Breast epithelium (tissue), 3 donors: Measurements from ENCODE around the gene THADA.

Experiments used
- POLR2A ChIP-seq: fragments of 450-650 bp; IDR thresholded peaks from one replicate; pipeline ENCODE4 v1.6.1; 2016; ENCODE audit warnings: antibody characterized with exemption, mild to moderate bottlenecking, moderate library complexity
- POLR2AphosphoS5 ChIP-seq, 3 donors: sonication (generic); formaldehyde crosslinking; IDR thresholded peaks; one replicate each; pipeline ENCODE4 v1.6.1; 2017; ENCODE audit warnings: antibody characterized with exemption in 3 of 3
- TF ChIP-seq, protein P1 (sequence below), 3 donors: fragments of 450-650 bp; IDR thresholded peaks; one replicate each; pipeline ENCODE4 v1.5.1; 2016 to 2017; ENCODE audit warnings: antibody characterized with exemption in 3 of 3, mild to moderate bottlenecking in 3 of 3, moderate library complexity in 3 of 3

DNA sequence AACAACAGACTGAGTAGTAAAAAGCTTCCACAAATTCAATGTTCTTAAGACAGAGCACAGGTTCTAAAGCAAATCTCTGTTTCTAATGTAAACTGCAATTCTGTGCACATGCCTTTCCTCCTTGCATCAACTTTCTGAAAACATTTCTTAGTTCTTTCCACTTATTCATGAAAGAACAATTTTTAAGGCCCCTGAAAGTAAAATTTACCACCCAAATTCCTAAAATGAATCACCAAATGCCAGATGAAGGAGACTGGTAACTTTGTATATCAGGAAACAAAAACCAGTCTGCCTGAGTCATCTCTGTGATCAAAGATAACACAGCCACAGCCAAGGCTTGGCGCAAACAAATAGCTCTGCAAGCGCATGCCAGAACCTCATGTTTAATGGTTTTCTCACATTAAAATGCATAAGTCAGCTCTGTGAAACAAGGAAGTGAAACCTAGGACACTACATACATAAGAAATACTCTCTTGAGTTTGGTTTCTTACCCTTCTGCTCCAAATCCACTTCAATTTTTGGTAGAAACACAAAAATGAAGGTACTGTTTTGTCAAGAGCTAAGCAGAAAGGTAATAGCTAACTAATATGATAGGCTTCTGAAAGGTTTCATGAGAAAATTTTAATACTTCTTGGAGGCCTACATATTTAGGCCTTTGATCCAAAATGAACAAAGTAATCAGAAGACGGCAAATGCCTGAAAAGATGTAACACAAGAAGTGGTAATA, 169.4 kb downstream of the THADA start:
- peak in 2 of 3 donors; percentile 38 to 41 for TF ChIP-seq POLR2AphosphoS5 (IDR thresholded peaks at IDR 0.05)
- TF ChIP-seq, protein P1, sequence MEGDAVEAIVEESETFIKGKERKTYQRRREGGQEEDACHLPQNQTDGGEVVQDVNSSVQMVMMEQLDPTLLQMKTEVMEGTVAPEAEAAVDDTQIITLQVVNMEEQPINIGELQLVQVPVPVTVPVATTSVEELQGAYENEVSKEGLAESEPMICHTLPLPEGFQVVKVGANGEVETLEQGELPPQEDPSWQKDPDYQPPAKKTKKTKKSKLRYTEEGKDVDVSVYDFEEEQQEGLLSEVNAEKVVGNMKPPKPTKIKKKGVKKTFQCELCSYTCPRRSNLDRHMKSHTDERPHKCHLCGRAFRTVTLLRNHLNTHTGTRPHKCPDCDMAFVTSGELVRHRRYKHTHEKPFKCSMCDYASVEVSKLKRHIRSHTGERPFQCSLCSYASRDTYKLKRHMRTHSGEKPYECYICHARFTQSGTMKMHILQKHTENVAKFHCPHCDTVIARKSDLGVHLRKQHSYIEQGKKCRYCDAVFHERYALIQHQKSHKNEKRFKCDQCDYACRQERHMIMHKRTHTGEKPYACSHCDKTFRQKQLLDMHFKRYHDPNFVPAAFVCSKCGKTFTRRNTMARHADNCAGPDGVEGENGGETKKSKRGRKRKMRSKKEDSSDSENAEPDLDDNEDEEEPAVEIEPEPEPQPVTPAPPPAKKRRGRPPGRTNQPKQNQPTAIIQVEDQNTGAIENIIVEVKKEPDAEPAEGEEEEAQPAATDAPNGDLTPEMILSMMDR (IDR thresholded peaks at IDR 0.05) = no peak
- TF ChIP-seq POLR2A = no peak
